Adipocyte (in vitro differentiated cells): ENCODE data around the gene CSNK1G2.

Experiments
- DNase-seq: peaks from one replicate; pipeline ENCODE4 v3.0.0-alpha.2; 2015; ENCODE audit warnings: low read depth
- H3K27me3 ChIP-seq: replicated peaks from 2 replicates; pipeline ENCODE4 v1.7.0; 2013; ENCODE audit warnings: mild to moderate bottlenecking, low read length, moderate library complexity; ENCODE audit not compliant: control insufficient read depth, insufficient read depth
- H3K36me3 ChIP-seq: 2 replicates; pipeline ENCODE4 v1.7.0; 2013; ENCODE audit warnings: low read length, mild to moderate bottlenecking, moderate library complexity; ENCODE audit not compliant: control insufficient read depth, insufficient read depth, severe bottlenecking
- H3K4me1 ChIP-seq: 2 replicates; pipeline ENCODE4 v1.7.0; 2013; ENCODE audit warnings: mild to moderate bottlenecking, low read length, moderate library complexity; ENCODE audit not compliant: control insufficient read depth, insufficient read depth
- H3K4me3 ChIP-seq: 2 replicates; pipeline ENCODE4 v1.7.0; 2013; ENCODE audit warnings: mild to moderate bottlenecking, low read length, moderate library complexity
- H3K9ac ChIP-seq: 2 replicates; pipeline ENCODE4 v1.7.0; 2013; ENCODE audit warnings: mild to moderate bottlenecking, low read length, moderate library complexity
- H3K9me3 ChIP-seq: 2 replicates; pipeline ENCODE4 v1.7.0; 2013; ENCODE audit warnings: mild to moderate bottlenecking, low read length, moderate library complexity; ENCODE audit not compliant: control insufficient read depth

CSNK1G2 gene

GRCh38 chr19:1970806-1971502 lies 30.0 kb downstream of the CSNK1G2 start:
- peaks cover 15% of the 10 kb centered on the region for H3K36me3 ChIP-seq
- no peak overlapping the region for H3K4me3 ChIP-seq
- no peak overlapping the region for H3K9ac ChIP-seq
- no peaks in the 10 kb centered on the region for H3K27me3 ChIP-seq
- no peak for DNase-seq
- no peaks in the 10 kb centered on the region for H3K9me3 ChIP-seq
- no peaks in the 10 kb centered on the region for H3K4me1 ChIP-seq

GRCh38 chr19:1974381-1975161 lies 33.6 kb downstream of the CSNK1G2 start:
- no peak for DNase-seq
- Histone ChIP-seq H3K9me3 (no peaks in the 10 kb centered on the region), H3K27me3 (no peaks in the 10 kb centered on the region), H3K9ac (no peak overlapping the region), H3K36me3 (peaks cover 18% of the 10 kb centered on the region), H3K4me3 (no peak overlapping the region), H3K4me1 (no peaks in the 10 kb centered on the region)

GRCh38 chr19:1975162-1975480 lies 34.1 kb downstream of the CSNK1G2 start:
- H3K36me3 ChIP-seq, result peaks cover 21% of the 10 kb centered on the region
- no peaks in the 10 kb centered on the region for H3K4me1 ChIP-seq
- H3K9ac ChIP-seq, result no peak overlapping the region
- DNase-seq, result no peak
- H3K9me3 ChIP-seq, result no peaks in the 10 kb centered on the region
- H3K4me3 ChIP-seq, result no peak overlapping the region
- H3K27me3 ChIP-seq, result no peaks in the 10 kb centered on the region

GRCh38 chr19:1977120-1977519 lies 36.1 kb downstream of the CSNK1G2 start:
- Histone ChIP-seq H3K9me3 (no peaks in the 10 kb centered on the region), H3K36me3 (peaks cover 31% of the 10 kb centered on the region), H3K27me3 (no peaks in the 10 kb centered on the region), H3K9ac (no peak overlapping the region), H3K4me3 (no peak overlapping the region), H3K4me1 (no peaks in the 10 kb centered on the region)
- no peak for DNase-seq

GRCh38 chr19:1978346-1978894 lies 37.4 kb downstream of the CSNK1G2 start:
- DNase-seq, result no peak
- H3K9me3 ChIP-seq, result no peaks in the 10 kb centered on the region
- peaks cover 37% of the 10 kb centered on the region for H3K36me3 ChIP-seq
- no peaks in the 10 kb centered on the region for H3K27me3 ChIP-seq
- H3K9ac ChIP-seq, result no peak overlapping the region
- no peaks in the 10 kb centered on the region for H3K4me1 ChIP-seq
- H3K4me3 ChIP-seq, result no peak overlapping the region

- Histone ChIP-seq H3K27me3 (no peaks in the 10 kb centered on the region), H3K36me3 (peaks cover 37% of the 10 kb centered on the region), H3K4me3 (no peak overlapping the region), H3K9ac (no peak overlapping the region), H3K9me3 (no peaks in the 10 kb centered on the region), H3K4me1 (no peaks in the 10 kb centered on the region)
- DNase-seq, result no peak
Measured at GRCh38 chr19:1979017-1979416, 38.0 kb downstream of the CSNK1G2 start.

- no peaks in the 10 kb centered on the region for H3K4me1 ChIP-seq
- no peak overlapping the region for H3K9ac ChIP-seq
- peaks cover 37% of the 10 kb centered on the region for H3K36me3 ChIP-seq
- no peaks in the 10 kb centered on the region for H3K27me3 ChIP-seq
- H3K9me3 ChIP-seq, result no peaks in the 10 kb centered on the region
- no peak for DNase-seq
- no peak overlapping the region for H3K4me3 ChIP-seq
Measured at GRCh38 chr19:1979642-1980041, 38.7 kb downstream of the CSNK1G2 start.

GRCh38 chr19:1980091-1980808 lies 39.3 kb downstream of the CSNK1G2 start:
- Histone ChIP-seq H3K9me3 (no peaks in the 10 kb centered on the region), H3K27me3 (no peaks in the 10 kb centered on the region), H3K4me1 (no peaks in the 10 kb centered on the region), H3K4me3 (no peak overlapping the region), H3K9ac (no peak overlapping the region), H3K36me3 (peaks cover 37% of the 10 kb centered on the region)
- no peak for DNase-seq

GRCh38 chr19:1980809-1981181 lies 39.8 kb downstream of the CSNK1G2 start:
- Histone ChIP-seq H3K9me3 (no peaks in the 10 kb centered on the region), H3K4me3 (no peak overlapping the region), H3K4me1 (no peaks in the 10 kb centered on the region), H3K9ac (no peak overlapping the region), H3K27me3 (no peaks in the 10 kb centered on the region), H3K36me3 (peaks cover 35% of the 10 kb centered on the region)
- no peak for DNase-seq

GRCh38 chr19:1981253-1981652 lies 40.3 kb downstream of the CSNK1G2 start:
- peaks cover 40% of the 10 kb centered on the region for H3K36me3 ChIP-seq
- no peak for DNase-seq

GRCh38 chr19:1984357-1984756 lies 43.4 kb downstream of the CSNK1G2 start:
- no peak overlapping the region for H3K9ac ChIP-seq
- DNase-seq, result no peak
- no peaks in the 10 kb centered on the region for H3K27me3 ChIP-seq
- H3K4me3 ChIP-seq, result no peak overlapping the region
- no peaks in the 10 kb centered on the region for H3K9me3 ChIP-seq
- peaks cover 57% of the 10 kb centered on the region for H3K36me3 ChIP-seq
- H3K4me1 ChIP-seq, result no peaks in the 10 kb centered on the region

More at GRCh38 chr19:1981253-1981652, 40.3 kb downstream of the CSNK1G2 start:
- Histone ChIP-seq H3K4me1 (no peaks in the 10 kb centered on the region), H3K9ac (no peak overlapping the region), H3K27me3 (no peaks in the 10 kb centered on the region), H3K4me3 (no peak overlapping the region), H3K9me3 (no peaks in the 10 kb centered on the region)
